Endothelial cell (in vitro differentiated cells): Measurements from ENCODE around the gene TGIF1. TPM values are rescaled to one million over a fixed set of nuclear protein-coding genes. Genes with fewer than 3 reads are reported as not detected.

Source experiments
- DNase-seq: peaks from one replicate; pipeline ENCODE4 v3.0.0; 2021; ENCODE audit warnings: low spot score
- H3K27ac Mint-ChIP-seq: one replicate; pipeline ENCODE4 v1.8.0; 2021; ENCODE audit warnings: mixed read lengths, inconsistent platforms; ENCODE audit not compliant: unreplicated experiment
- H3K27me3 Mint-ChIP-seq: one replicate; pipeline ENCODE4 v1.8.0; 2021; ENCODE audit warnings: mild to moderate bottlenecking, moderate library complexity, mixed read lengths, inconsistent platforms; ENCODE audit not compliant: unreplicated experiment
- H3K36me3 Mint-ChIP-seq: one replicate; pipeline ENCODE4 v1.8.0; 2021; ENCODE audit warnings: mild to moderate bottlenecking, low read depth, mixed read lengths, inconsistent platforms; ENCODE audit not compliant: unreplicated experiment
- H3K4me1 Mint-ChIP-seq: one replicate; pipeline ENCODE4 v1.8.0; 2021; ENCODE audit warnings: mild to moderate bottlenecking, mixed read lengths, inconsistent platforms; ENCODE audit not compliant: unreplicated experiment
- H3K4me3 Mint-ChIP-seq: one replicate; pipeline ENCODE4 v1.8.0; 2021; ENCODE audit warnings: mild to moderate bottlenecking, mixed read lengths, inconsistent platforms; ENCODE audit not compliant: unreplicated experiment
- H3K9me3 Mint-ChIP-seq: one replicate; pipeline ENCODE4 v1.8.0; 2021; ENCODE audit warnings: mixed read lengths, inconsistent platforms; ENCODE audit not compliant: unreplicated experiment
- CTCF ChIP-seq: fragments of 200-600 bp; sonication (generic); IDR thresholded peaks from one replicate; pipeline ENCODE4 v1.5.0; 2021; ENCODE audit warnings: antibody characterized with exemption; ENCODE audit not compliant: unreplicated experiment
- total RNA-seq: library from RNA; stranded (reverse); fragmentation: NEBNext Ultra II Directional; extraction: Animal tissue kit (Norgen Biotek cat#: 25700); gene quantifications from one replicate; pipeline ENCODE4 v1.2.1, GENCODE V29; 2021; ENCODE audit not compliant: unreplicated experiment

TGIF1 gene
- total RNA-seq, 1 donor from 2014 or later, result 72.5 TPM

- Mint-ChIP-seq H3K27ac (no peak overlapping the region), H3K9me3 (no peaks in the 10 kb centered on the region), H3K4me3 (peak overlapping the region; percentile 83), H3K36me3 (no peaks in the 10 kb centered on the region), H3K4me1 (peaks cover 12% of the 10 kb centered on the region), H3K27me3 (peaks cover 3% of the 10 kb centered on the region)
- TF ChIP-seq CTCF, result no peak
- DNase-seq, result peak; percentile 18
Observed at GRCh38 chr18:3499501-3499900, 49.5 kb downstream of the TGIF1 start.

- Mint-ChIP-seq H3K27ac (no peak overlapping the region), H3K4me1 (peaks cover 12% of the 10 kb centered on the region), H3K36me3 (no peaks in the 10 kb centered on the region), H3K9me3 (no peaks in the 10 kb centered on the region), H3K4me3 (no peak overlapping the region), H3K27me3 (peaks cover 3% of the 10 kb centered on the region)
- no peak for DNase-seq
- TF ChIP-seq CTCF, result no peak
Observed at GRCh38 chr18:3500016-3500415, 50.0 kb downstream of the TGIF1 start.

GRCh38 chr18:3502650-3503049 lies 52.7 kb downstream of the TGIF1 start:
- no peak for DNase-seq
- Mint-ChIP-seq H3K36me3 (no peaks in the 10 kb centered on the region), H3K27ac (no peak overlapping the region), H3K4me1 (peaks cover 12% of the 10 kb centered on the region), H3K27me3 (peaks cover 3% of the 10 kb centered on the region), H3K9me3 (no peaks in the 10 kb centered on the region), H3K4me3 (no peak overlapping the region)
- TF ChIP-seq CTCF, result no peak

- no peak for DNase-seq
- H3K4me3 Mint-ChIP-seq, result no peak overlapping the region
- H3K9me3 Mint-ChIP-seq, result no peaks in the 10 kb centered on the region
- H3K27ac Mint-ChIP-seq, result no peak overlapping the region
- peaks cover 5% of the 10 kb centered on the region for H3K4me1 Mint-ChIP-seq
- no peak for TF ChIP-seq CTCF
- no peaks in the 10 kb centered on the region for H3K36me3 Mint-ChIP-seq
- H3K27me3 Mint-ChIP-seq, result no peaks in the 10 kb centered on the region
Observed at GRCh38 chr18:3504637-3505036, 54.7 kb downstream of the TGIF1 start.

- no peak for DNase-seq
- Mint-ChIP-seq H3K9me3 (no peaks in the 10 kb centered on the region), H3K36me3 (no peaks in the 10 kb centered on the region), H3K4me3 (no peak overlapping the region), H3K27ac (no peak overlapping the region), H3K4me1 (no peaks in the 10 kb centered on the region), H3K27me3 (no peaks in the 10 kb centered on the region)
- TF ChIP-seq CTCF, result no peak
Observed at GRCh38 chr18:3508576-3509549, 58.9 kb downstream of the TGIF1 start.
